GM19395 (cell line): ENCODE measurements around the gene SUSD1.

Experiments used
- ATAC-seq: cut with Tn5 transposase; IDR thresholded peaks from one replicate; pipeline ENCODE4 v1.9.1; 2021; ENCODE audit warnings: mild to moderate bottlenecking, moderate library complexity; ENCODE audit not compliant: unreplicated experiment

The SUSD1 gene

GRCh38 chr9:112132356-112132755, 42.7 kb downstream of the SUSD1 start:
- ATAC-seq = no peak

GRCh38 chr9:112130997-112131396, 44.1 kb downstream of the SUSD1 start:
- no peak for ATAC-seq

- ATAC-seq = no peak
Measured at GRCh38 chr9:112130347-112130746, 44.8 kb downstream of the SUSD1 start.

GRCh38 chr9:112129246-112129645, 45.9 kb downstream of the SUSD1 start:
- ATAC-seq = no peak

GRCh38 chr9:112128399-112128798, 46.7 kb downstream of the SUSD1 start:
- peak; percentile 67 for ATAC-seq

GRCh38 chr9:112127281-112127680, 47.8 kb downstream of the SUSD1 start:
- ATAC-seq = no peak

- ATAC-seq = no peak
Measured at GRCh38 chr9:112125951-112126388, 49.1 kb downstream of the SUSD1 start.

GRCh38 chr9:112124156-112124555, 50.9 kb downstream of the SUSD1 start:
- no peak for ATAC-seq

GRCh38 chr9:112121633-112122032, 53.5 kb downstream of the SUSD1 start:
- ATAC-seq = no peak

- ATAC-seq = no peak
Measured at GRCh38 chr9:112120439-112120925, 54.6 kb downstream of the SUSD1 start.

GRCh38 chr9:112120030-112120341, 55.1 kb downstream of the SUSD1 start:
- ATAC-seq = no peak

GRCh38 chr9:112119225-112120029, 55.7 kb downstream of the SUSD1 start:
- no peak for ATAC-seq

GRCh38 chr9:112118009-112118408, 57.1 kb downstream of the SUSD1 start:
- ATAC-seq = no peak

GRCh38 chr9:112115970-112116753, 58.9 kb downstream of the SUSD1 start:
- ATAC-seq = no peak

GRCh38 chr9:112115109-112115508, 60.0 kb downstream of the SUSD1 start:
- ATAC-seq = no peak

- ATAC-seq = no peak
Measured at GRCh38 chr9:112112941-112113681, 62.0 kb downstream of the SUSD1 start.

- no peak for ATAC-seq
Measured at GRCh38 chr9:112112519-112112918, 62.6 kb downstream of the SUSD1 start.

- ATAC-seq = no peak
Measured at GRCh38 chr9:112111461-112111860, 63.6 kb downstream of the SUSD1 start.

GRCh38 chr9:112110777-112111113, 64.4 kb downstream of the SUSD1 start:
- no peak for ATAC-seq

- ATAC-seq = no peak
Measured at GRCh38 chr9:112110094-112110776, 64.9 kb downstream of the SUSD1 start.

- no peak for ATAC-seq
Measured at GRCh38 chr9:112104901-112105300, 70.2 kb downstream of the SUSD1 start.
